ENCODE data around the gene PPP4R3A.

DNA sequence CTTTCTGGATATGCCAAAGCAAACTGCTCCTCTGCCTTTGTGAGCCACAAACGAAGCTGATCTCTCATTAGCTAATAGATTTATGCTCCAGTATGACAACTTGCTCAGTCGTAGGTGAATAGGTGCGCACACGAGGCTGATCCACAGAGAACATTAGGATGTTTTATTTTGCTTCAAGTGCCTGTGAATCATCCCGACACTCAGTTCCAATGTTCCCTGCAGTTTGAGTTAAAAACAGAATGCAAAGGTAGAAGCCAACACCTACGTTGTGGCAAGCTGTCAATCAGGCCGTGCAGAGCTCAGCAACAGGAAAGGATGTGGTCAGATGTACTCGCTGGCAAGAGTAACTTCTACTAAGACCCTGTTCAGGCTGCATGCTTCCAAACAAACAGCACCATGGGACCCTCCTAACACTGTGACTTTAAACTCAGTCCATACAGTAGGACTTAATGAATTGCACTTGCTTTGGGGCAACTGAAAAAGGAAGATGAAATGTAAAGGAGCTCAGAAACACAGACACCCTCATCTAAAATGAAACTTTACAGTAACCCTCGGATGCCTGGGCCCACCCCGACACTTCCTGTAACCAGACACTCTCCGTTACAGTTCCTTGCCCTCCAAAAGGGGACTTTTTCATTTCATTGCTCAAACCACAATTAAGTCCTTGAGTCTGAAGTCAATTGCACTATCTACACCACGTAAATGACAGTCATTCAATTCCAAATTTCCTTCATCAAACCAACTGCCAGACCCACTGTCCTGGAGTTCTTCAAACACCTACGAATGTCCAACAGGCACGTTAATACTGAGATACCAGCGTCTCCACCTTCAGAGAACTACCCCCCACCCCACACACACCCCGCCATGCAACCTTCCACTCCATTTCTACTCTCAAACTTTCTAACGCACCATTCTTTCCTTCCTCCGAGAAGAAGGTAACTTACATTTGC lies 94.0 kb downstream of the PPP4R3A start:
- TF ChIP-seq, protein P1, sequence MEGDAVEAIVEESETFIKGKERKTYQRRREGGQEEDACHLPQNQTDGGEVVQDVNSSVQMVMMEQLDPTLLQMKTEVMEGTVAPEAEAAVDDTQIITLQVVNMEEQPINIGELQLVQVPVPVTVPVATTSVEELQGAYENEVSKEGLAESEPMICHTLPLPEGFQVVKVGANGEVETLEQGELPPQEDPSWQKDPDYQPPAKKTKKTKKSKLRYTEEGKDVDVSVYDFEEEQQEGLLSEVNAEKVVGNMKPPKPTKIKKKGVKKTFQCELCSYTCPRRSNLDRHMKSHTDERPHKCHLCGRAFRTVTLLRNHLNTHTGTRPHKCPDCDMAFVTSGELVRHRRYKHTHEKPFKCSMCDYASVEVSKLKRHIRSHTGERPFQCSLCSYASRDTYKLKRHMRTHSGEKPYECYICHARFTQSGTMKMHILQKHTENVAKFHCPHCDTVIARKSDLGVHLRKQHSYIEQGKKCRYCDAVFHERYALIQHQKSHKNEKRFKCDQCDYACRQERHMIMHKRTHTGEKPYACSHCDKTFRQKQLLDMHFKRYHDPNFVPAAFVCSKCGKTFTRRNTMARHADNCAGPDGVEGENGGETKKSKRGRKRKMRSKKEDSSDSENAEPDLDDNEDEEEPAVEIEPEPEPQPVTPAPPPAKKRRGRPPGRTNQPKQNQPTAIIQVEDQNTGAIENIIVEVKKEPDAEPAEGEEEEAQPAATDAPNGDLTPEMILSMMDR (IDR thresholded peaks at IDR 0.05) = no peak
- no peak for TF ChIP-seq ZFX (IDR thresholded peaks at IDR 0.05; ENCODE audit: borderline replicate concordance)

Measured in 22Rv1 (cell line).